Heart left ventricle (tissue), 16 donors: ENCODE data around the gene SEPTIN7. TPM values are rescaled to one million over a fixed set of nuclear protein-coding genes. Genes with fewer than 3 reads are reported as not detected.

Source experiments
- ATAC-seq, 4 donors: fragments of 200-7000 bp; cut with Tn5 transposase; one replicate each; pipeline ENCODE4 v1.9.1; 2020 to 2022; ENCODE audit warnings: moderate library complexity in 4 of 4, mild to moderate bottlenecking in 3 of 4, moderate number of reproducible peaks in 1 of 4
- DNase-seq, 5 donors: peaks; one replicate each; pipeline ENCODE4 v3.0.0-alpha.2; 2020
- H3K27ac ChIP-seq, 12 donors: fragments of 200-600 bp; sonication (generic) in 4 of 12; one replicate each; pipeline versions ENCODE4 v1.5.0 to v1.8.0; 2016 to 2022; ENCODE audit warnings: mild to moderate bottlenecking in 2 of 12
- H3K27me3 ChIP-seq, 9 donors: fragments of 200-600 bp; sonication (generic) in 2 of 9; one replicate each; pipeline versions ENCODE4 v1.5.1 to v1.8.0; 2016 to 2022; ENCODE audit warnings: mild to moderate bottlenecking in 3 of 9
- H3K36me3 ChIP-seq, 9 donors: fragments of 200-600 bp; sonication (generic) in 2 of 9; one replicate each; pipeline versions ENCODE4 v1.5.0 to v1.8.0; 2018 to 2022; ENCODE audit warnings: mild to moderate bottlenecking in 2 of 9
- H3K4me1 ChIP-seq, 12 donors: fragments of 200-600 bp; sonication (generic) in 4 of 12; one replicate each; pipeline versions ENCODE4 v1.5.0 to v1.8.0; 2016 to 2022; ENCODE audit warnings: mild to moderate bottlenecking in 3 of 12
- H3K4me3 ChIP-seq, 12 donors: fragments of 200-600 bp; sonication (generic) in 4 of 12; one replicate each; pipeline versions ENCODE4 v1.5.0 to v1.8.0; 2017 to 2022; ENCODE audit warnings: mild to moderate bottlenecking in 9 of 12, moderate library complexity in 4 of 12
- H3K9me3 ChIP-seq, 12 donors: fragments of 200-600 bp; sonication (generic) in 4 of 12; one replicate each; pipeline versions ENCODE4 v1.5.0 to v1.8.0; 2016 to 2022; ENCODE audit warnings: mild to moderate bottlenecking in 1 of 12
- CTCF ChIP-seq, 12 donors: fragments of 200-600 bp; sonication (generic) in 4 of 12; IDR thresholded peaks; one replicate each; pipeline versions ENCODE4 v1.5.0 to v1.8.0; 2018 to 2022; ENCODE audit warnings: antibody characterized with exemption in 12 of 12, mild to moderate bottlenecking in 5 of 12
- POLR2A ChIP-seq, 2 donors: fragments of 450-650 bp; IDR thresholded peaks; one replicate each; pipeline ENCODE4 v1.6.1; 2017; ENCODE audit warnings: antibody characterized with exemption in 2 of 2, mild to moderate bottlenecking in 2 of 2, moderate library complexity in 2 of 2
- WGBS, 4 donors: extraction: QIAGEN DNeasy Blood & Tissue Kit in 2 of 4; methylation state at CpG; one replicate each; pipeline versions ENCODE4 v1.1.5 to v1.1.7; 2013 to 2018; 5-methylcytosine and 5-hydroxymethylcytosine counted together
- intact Hi-C, 10 donors: fragments of 100-400 bp; cut with DNase I; formaldehyde crosslinking; loops; one replicate each; pipeline versions ENCODE4 v1.11.1 to v1.14.2; 2022
- polyA plus RNA-seq, 2 donors: library from polyadenylated mRNA; stranded (reverse); fragments of 200-250 nt; gene quantifications; one replicate each; pipeline ENCODE4 v1.2.3, GENCODE V29; 2013
- total RNA-seq, 9 donors: library from RNA; depleted of rRNA in 2 of 9; stranded (reverse); fragments of >200 nt in 2 of 9; fragmentation: NEBNext Ultra II Directional in 3 of 9; extraction: Animal tissue kit (Norgen Biotek cat#: 25700) in 3 of 9; gene quantifications; one replicate each; pipeline versions ENCODE4 v1.1.0 to v1.2.4, GENCODE V29; 2016 to 2023
- donor health status: ischemic (EF 13 %, LVEDD 7.1; RV severe dilation, severe dysfunction).
- donor health status: healthy with polysubstance abuse.
- donor health status: DM: no; HTN: yes; CAD: no.
- donor health status: DM: no; HTN: no; CAD: no.
- donor health status: ischemic (EF 25% LVEDD 6.9; RV normal size, moderate dysfunction).
- donor health status: ischemic (EF 25% LVEDD 5.7; RV mildly dilated, moderate dysfunction).
- donor health status: healthy.
- donor health status: DM: yes; HTN: yes; CAD: no.
- donor health status: ischemic (EF 35%, LVEDD 5.7; RV mildly dilated, moderate dysfunction).
- donor health status: nonischemic (EF 11% LVEDD 7.7; RV severe dilation, severe dysfunction).
- donor health status: DM: yes; HTN: yes; CAD: no.
- donor health status: PGD.
- donor health status: ischemic (EF 29% LVEDD 5.4; RV normal size, mild dysfunction).
- donor health status: nonischemic (EF 23%, LVEDD 6.1; RV moderate dilation, normal function).

The SEPTIN7 gene
- total and polyA plus RNA-seq, 11 donors, result 119 to 232 (median 200) TPM

- 0 to 1% (median 1%) methylated on average over 4 of the region's 4 CpGs for WGBS, 4 donors
- DNase-seq (no peak), ATAC-seq (no peak)
- TF ChIP-seq CTCF (IDR thresholded peaks at IDR 0.05), result no peak
- no peak for TF ChIP-seq POLR2A (IDR thresholded peaks at IDR 0.05)
- Histone ChIP-seq H3K27me3 (no peaks in the 10 kb centered on the region), H3K4me3 (peak overlapping the region; percentile 58 to 95 (median 88)), H3K9me3 (no peaks in the 10 kb centered on the region), H3K36me3 (no peaks in the 10 kb centered on the region), H3K4me1 (peaks cover 0 to 62% (median 39%) of the 10 kb centered on the region in 12 donors), H3K27ac (peak overlapping the region; percentile 90 to 99 (median 97))
- intact Hi-C loops, result loop anchor here (2.0 to 10.0 kb wide), 13 partner anchors 40 to 105 kb away; no protein-coding TSS in a partner anchor
These were observed 1.2 kb downstream of the SEPTIN7 start for GRCh38 chr7:35802102-35802466.

GRCh38 chr7:35802649-35803048 lies 1.8 kb downstream of the SEPTIN7 start:
- 15 to 24% (median 17%) methylated on average over 3 of the region's 3 CpGs for WGBS, 4 donors
- H3K9me3 ChIP-seq, result no peaks in the 10 kb centered on the region
- H3K4me1 ChIP-seq, result peaks cover 0 to 65% (median 39%) of the 10 kb centered on the region in 12 donors
- TF ChIP-seq POLR2A (IDR thresholded peaks at IDR 0.05) (no peak), CTCF (IDR thresholded peaks at IDR 0.05) (no peak)
- intact Hi-C loops, result loop anchor here (2.0 to 10.0 kb wide), 13 partner anchors 40 to 105 kb away; no protein-coding TSS in a partner anchor
- no peak for DNase-seq
- no peaks in the 10 kb centered on the region for H3K36me3 ChIP-seq
- no peak for ATAC-seq
- H3K27ac ChIP-seq, result peak overlapping the region in 8 of 12 donors; percentile 96 to 99 (median 98)
- H3K27me3 ChIP-seq, result no peaks in the 10 kb centered on the region
- peak overlapping the region in 11 of 12 donors; percentile 58 to 95 (median 87) for H3K4me3 ChIP-seq

DNA sequence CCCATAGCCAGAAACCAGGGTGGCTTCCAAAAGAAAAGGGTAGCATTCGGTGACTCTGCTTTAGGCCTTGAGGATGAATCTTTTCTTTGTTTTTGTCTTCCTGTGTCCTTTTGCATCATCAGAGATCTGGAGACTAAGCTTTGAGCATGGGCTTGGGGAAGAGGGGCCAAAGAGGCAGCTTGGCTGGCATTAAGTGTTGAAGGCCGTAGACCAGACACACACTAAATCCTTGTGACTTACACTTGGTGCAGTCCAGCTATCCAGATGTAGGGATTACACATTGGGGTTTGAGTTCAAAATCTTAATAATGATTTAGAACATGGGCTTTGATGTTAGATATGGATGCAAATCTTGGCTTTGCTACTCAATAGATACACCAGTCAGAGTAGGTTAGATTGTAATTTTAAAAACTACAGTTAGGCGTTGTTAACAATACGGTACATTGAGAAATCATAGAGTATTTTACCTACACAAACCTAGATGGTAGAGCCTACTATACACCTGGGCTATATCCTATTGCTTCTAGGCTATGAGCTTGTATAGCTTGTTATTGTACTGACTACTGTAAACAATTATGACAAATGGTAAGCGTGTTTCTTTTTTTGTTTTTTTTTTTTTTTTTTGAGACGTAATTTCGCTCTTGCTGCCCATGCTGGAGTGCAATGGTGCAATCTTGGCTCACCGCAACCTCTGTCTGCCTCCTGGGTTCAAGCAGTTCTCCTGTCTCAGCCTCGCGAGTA lies 3.5 kb downstream of the SEPTIN7 start:
- 85 to 91% (median 89%) methylated on average over 10 of the region's 10 CpGs for WGBS, 4 donors
- DNase-seq (no peak), ATAC-seq (no peak)
- Histone ChIP-seq H3K4me3 (peak overlapping the region in 4 of 12 donors; percentile 2 to 87 (median 51)), H3K4me1 (peaks cover 0 to 76% (median 43%) of the 10 kb centered on the region in 12 donors), H3K9me3 (no peaks in the 10 kb centered on the region), H3K36me3 (peaks cover 0 to 3% (median 0%) of the 10 kb centered on the region in 9 donors), H3K27me3 (no peaks in the 10 kb centered on the region), H3K27ac (peak overlapping the region in 1 of 12 donors; percentile 1)
- intact Hi-C loops, result loop anchor here (5.0 to 10.0 kb wide), 12 partner anchors 42 to 103 kb away; no protein-coding TSS in a partner anchor
- TF ChIP-seq POLR2A (IDR thresholded peaks at IDR 0.05), result no peak
- TF ChIP-seq CTCF (IDR thresholded peaks at IDR 0.05), result no peak

DNA sequence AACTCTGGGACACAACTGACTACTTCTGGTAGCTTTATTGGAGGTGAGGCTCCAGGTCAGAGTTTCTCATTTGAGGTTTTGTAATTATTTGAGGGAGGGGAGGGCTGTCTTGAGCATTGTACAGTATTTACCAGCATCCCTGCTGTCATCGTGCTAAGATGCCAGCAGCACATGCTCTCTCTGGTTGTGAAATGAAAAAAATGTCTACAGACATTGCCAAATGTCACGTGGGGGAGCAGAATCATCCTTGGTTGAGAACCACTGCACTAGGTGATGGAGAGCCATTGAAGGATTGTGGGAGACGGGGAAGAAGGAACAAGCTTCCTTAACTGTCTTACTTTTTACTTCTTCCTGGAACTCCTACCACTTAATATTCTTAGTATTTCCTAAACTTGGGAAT lies 5.0 kb downstream of the SEPTIN7 start:
- 30 to 46% (median 39%) methylated on average over 3 of the region's 3 CpGs for WGBS, 4 donors
- Histone ChIP-seq H3K4me1 (peaks cover 0 to 70% (median 45%) of the 10 kb centered on the region in 12 donors), H3K9me3 (no peaks in the 10 kb centered on the region), H3K4me3 (no peak overlapping the region), H3K27me3 (no peaks in the 10 kb centered on the region), H3K27ac (no peak overlapping the region), H3K36me3 (peaks cover 0 to 7% (median 0%) of the 10 kb centered on the region in 9 donors)
- ATAC-seq, result no peak
- intact Hi-C loops, result loop anchor here in 4 of 10 donors (10.0 kb wide), 4 partner anchors 51 to 99 kb away; no protein-coding TSS in a partner anchor
- no peak for DNase-seq
- TF ChIP-seq POLR2A (IDR thresholded peaks at IDR 0.05) (no peak), CTCF (IDR thresholded peaks at IDR 0.05) (no peak)
